ENCODE data around the gene MCM6.
"Not testable (repeated sequence)": the region's sequence is repeated elsewhere in the genome, so short reads cannot be mapped to it uniquely, and the experiment has no call there.

Gene MCM6

DNA sequence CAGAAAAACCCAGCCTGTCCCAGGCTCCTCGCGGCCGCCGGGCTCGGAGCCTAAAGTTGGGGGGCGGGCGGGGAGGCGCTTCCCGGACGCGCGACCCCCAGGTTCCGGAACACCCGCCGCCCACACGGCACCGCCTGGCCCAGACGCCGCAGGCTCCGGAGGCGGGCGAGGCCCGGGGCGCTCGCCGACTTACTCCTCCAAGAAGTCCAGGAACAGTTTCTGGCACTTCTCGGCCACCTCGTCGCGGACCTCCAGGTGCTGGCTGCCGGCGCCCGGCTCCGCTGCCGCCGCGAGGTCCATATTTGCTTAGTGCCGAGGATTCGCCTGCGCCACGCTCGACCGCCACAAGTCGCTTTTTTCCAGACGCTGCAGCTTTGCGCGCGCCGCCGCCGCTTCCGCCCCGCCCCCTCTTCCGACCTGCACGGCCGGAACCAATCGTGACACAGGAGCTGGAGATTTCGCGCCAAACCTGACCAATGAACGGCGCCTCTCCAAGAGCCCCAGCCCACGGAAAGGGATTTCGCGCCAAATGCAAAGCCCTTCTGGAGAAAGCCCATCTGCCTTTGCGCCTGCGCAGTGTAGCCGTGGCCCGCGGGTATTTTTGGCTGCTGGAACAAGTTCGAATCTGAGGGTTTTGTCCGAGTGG, at the start of gene MCM6:
TSS of gene MCM6 (minus strand) at position 378 of the 646 bp plus-strand sequence. CDS start at position 300, 78 bp downstream.
- DNase-seq (ENCODE audit: low read depth, low spot score): peak; percentile 97

DNA sequence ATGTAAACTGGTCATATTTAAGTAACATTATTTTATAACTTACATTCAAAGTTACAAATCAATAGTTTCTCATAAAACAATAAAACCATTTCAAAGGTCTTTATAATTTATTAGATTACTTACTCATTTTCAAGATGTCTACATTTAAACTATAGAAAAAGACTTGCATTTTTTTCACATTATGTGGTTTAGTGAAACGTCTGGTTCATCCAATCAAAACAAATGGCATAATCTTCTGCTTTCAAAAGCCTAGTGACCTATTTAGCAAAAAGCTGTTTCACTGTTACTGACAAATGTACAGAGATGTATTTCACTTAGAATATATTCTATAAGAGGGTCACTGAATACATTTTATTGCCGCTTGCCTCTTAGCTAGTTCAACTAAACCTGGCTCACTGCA, 49.3 kb upstream of the MCM6 start:
- DNase-seq (ENCODE audit: low read depth, low spot score): no peak

GRCh38 chr2:135916207-135916606, 40.0 kb upstream of the MCM6 start:
- DNase-seq (ENCODE audit: low read depth, low spot score): no peak

GRCh38 chr2:135914485-135914884, 38.2 kb upstream of the MCM6 start:
- no peak for DNase-seq (ENCODE audit: low read depth, low spot score)

DNA sequence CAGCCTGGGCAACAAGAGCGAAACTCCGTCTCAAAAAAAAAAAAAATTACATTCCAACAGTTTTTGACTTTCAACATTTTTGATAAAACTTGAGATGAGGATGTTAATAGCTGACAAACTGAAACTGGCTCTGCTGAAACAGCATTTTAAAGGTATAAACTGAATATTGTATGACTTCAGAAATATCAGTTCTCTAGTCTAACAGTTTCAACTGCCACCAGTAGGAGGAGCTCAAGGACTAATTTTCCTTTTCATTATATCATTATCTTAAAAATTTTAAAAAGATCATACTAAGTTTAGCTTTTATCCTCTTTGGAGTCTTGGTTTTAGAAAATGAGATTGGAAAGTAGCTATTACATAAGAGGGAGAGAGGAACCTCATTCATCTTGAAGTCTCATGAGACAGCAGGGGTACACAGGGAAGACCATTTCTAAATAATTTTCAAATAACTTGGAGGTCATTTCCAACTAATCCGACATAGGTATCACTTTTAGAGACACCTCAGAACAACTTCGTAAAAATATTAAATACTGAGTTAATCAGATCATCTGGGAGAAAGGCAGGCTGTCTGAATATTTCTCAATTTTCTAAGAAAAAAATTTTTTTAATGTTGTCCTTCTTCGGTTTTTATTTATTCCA, 37.6 kb upstream of the MCM6 start:
- no peak for DNase-seq (ENCODE audit: low read depth, low spot score)

DNA sequence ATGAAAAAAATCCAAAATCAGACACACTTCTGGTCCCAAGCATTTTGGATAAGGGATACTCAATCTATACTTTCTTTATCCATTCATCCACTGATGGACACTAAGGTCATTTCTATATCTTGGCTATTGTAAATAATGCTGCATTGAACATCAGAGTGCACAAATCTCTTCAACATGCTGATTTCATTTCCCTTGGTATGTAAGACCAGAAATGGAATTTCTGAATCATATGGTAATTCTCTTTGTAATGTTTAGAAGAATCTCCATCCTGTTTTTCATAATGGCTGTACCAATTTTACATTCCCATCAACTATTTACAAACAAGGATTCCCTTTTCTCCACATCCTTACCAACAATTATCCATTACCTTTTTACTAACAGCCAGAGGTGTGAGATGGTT, 33.7 kb upstream of the MCM6 start:
- DNase-seq (ENCODE audit: low read depth, low spot score): no peak

DNA sequence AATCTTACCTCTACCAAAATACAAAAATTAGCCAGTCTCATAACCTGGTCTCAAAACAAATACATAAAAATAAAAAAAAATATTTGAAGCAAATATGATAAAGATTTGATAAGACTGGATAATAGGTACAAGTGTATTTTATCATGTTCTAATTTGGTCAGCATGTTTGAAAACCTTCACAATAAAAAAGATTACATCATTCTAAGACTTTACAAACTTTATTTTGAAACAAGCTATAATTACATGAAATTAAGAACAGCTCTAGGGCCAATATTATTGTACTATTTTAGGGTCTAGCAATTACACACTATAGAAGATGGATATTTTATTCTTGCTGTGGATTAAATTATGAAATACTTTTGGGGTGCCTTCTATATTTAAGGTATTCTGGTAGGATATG, 29.4 kb upstream of the MCM6 start:
- no peak for DNase-seq (ENCODE audit: low read depth, low spot score)

- DNase-seq (ENCODE audit: low read depth, low spot score): no peak
These were observed 28.2 kb upstream of the MCM6 start for GRCh38 chr2:135904341-135904989.

DNA sequence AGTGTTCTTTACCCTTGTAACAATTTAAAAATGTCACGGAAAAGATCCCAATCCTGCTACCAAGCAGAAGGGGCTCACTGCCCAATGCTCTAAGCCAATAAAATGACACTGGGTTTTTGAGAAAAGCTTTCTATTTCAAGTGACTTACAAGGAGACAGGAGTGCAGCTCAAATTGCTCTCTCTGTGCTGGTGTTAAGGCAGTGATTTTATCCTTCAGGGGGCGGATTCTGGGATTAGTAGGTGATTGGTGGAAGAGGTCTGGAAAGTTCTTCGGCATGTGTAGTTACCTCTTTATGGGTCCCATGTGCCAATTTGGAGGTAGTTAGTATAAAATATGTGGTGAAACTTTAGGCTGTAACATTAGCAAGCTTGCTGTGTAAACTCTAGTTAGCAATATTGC, 27.4 kb upstream of the MCM6 start:
- DNase-seq (ENCODE audit: low read depth, low spot score): no peak

GRCh38 chr2:135899567-135899966, 23.3 kb upstream of the MCM6 start:
- DNase-seq (ENCODE audit: low read depth, low spot score): no peak

- no peak for DNase-seq (ENCODE audit: low read depth, low spot score)
These were observed 22.1 kb upstream of the MCM6 start for GRCh38 chr2:135898234-135898786.

DNA sequence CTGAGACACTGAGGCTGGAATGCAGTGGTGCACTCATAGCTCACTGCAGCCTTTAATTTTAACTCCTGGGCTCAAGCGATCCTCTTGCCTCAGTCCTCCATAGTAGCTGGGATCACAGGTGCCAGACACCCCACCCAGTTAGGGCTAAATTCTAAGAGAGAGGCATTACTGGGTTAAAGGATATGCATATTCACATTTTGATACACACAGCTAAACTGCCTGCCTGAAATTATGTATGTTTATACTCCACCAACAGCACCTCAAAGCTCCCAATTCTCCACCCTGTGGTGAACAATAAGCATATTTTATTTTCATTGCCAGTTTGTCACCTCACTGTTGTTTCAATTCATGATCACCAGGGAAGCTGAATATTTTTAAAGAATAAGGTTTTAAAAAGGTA, 18.7 kb upstream of the MCM6 start:
- no peak for DNase-seq (ENCODE audit: low read depth, low spot score)

DNA sequence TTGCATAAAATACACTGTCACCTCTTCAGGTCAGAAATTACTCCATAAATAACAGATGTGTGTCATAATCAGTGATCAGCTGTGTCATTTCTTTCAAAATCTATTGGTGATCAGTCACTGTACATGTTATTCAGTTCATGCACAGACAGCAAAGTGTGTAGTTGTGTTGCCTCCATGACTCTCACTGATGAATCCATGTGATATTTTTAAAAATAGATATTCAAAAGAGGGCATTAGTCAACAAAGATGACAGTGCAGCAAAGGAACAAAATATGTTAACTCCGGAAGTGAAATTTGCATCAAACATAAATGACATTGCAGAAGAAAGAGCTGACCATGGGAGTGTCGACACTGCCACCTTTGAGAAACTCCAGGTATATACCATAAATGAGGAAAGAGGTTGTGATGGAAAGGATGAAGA, 17.1 kb upstream of the MCM6 start:
- no peak for DNase-seq (ENCODE audit: low read depth, low spot score)

DNA sequence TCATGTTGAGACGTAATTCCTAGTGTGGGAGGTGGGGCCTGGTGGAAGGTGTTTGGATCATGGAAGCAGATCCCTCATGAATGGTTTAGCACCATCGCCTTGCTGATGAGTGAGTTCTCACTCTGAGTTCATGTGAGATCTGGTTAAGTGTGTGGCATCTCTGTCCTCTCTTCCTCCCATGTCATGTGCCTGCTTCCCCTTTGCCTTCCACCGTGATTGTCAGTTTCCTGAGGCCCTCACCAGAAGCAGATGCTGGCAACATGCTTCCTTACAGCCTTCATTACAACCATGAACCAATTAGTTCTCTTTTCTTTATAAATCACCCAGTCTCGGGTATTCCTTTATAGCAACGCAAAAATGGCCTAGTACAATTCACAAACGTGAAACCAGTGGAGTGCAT, 14.6 kb upstream of the MCM6 start:
- no peak for DNase-seq (ENCODE audit: low read depth, low spot score)

DNA sequence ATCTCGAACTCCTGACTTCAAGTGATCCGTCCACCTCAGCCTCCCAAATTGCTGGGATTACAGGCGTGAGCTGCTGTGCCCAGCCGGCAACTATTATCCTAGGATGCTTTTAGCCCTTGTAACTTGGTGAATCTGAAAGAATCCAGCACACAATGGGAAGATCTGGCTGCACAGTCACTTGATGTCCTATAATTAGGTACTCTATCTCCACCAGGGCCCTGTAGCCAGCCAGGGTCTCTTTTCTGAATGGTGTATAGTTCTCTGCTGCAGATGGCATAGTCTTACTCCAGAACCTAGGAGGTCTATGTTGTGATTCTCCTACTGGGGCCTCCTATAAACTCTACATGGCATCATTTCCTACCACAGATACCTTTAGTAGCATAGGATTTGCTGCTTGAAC, 13.9 kb upstream of the MCM6 start:
- no peak for DNase-seq (ENCODE audit: low read depth, low spot score)

DNA sequence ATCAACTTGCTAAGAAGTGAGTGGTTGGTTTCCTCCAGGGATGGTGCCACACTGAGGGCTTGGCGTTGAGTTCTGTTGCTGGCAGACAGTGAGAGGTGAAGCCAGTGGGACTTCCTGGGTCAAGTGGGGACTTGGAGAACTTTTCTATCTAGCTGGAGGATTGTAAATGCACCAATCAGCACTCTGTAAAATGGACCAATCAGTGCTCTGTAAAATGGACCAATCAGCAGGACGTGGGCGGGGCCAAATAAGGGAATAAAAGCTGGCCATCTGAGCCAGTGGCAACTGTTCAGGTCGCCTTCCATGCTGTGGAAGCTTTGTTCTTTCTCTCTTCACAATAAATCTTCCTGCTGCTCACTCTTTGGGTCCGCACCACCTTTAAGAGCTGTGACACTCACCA, 12.3 kb upstream of the MCM6 start:
- DNase-seq (ENCODE audit: low read depth, low spot score): not testable (repeated sequence)

DNA sequence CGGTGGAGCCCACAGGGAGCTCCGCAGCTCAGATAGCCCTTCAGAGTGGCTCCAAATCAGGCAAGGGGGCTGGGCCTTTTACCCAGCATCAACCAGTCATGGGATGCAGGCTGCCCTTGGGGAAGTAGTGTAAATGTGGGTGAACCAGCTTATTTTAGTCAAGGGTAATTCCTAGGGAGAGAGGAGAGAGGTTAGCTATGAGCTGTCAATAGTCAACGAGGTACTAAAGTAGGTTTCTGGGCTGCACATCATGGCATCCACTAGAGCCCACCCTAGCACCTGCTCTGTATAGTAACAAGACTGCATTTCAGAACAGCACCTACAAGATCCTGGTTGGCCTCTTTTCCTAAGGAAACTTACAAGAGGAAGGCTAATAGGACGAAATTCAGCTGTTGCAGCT, 9.5 kb upstream of the MCM6 start:
- no peak for DNase-seq (ENCODE audit: low read depth, low spot score)

DNA sequence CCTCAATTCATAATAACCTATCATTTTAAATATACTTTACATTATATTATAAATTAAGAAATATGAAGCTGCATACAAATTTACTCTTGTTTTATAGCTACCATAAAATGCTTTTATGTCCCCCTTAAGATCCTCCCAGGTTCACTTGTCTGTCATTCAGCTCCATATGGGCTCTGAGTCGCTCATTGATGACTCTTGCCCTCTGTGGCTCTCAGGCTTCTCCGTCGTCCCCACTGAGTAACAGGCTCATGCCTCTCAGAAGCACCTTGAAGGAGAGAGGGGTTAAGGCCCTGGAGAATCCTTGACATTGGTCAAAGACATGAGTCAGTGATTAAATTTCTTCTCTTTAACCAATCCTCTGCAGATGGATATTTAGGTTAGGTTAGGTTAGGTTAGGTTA, 6.2 kb upstream of the MCM6 start:
- no peak for DNase-seq (ENCODE audit: low read depth, low spot score)

DNA sequence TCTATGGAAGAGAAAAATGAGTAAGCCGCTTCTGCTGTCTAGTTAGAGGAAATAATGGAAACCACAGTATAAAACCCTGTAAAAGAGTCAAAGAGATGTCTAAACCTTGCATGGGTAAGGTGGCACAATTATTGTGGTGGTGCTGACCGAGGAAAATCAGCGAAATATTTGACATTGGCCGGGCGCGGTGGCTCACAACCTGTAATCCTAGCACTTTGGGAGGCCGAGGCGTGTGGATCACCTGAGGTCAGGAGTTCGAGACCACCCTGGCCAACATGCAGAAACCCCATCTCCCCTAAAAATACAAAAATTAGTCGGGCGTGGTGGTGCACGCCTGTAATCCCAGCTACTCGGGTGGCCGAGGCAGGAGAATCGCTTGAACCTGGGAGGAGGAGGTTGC, 527 bp upstream of the MCM6 start:
- DNase-seq (ENCODE audit: low read depth, low spot score): not testable (repeated sequence)

GRCh38 chr2:135875491-135876065, 665 bp downstream of the MCM6 start:
- DNase-seq (ENCODE audit: low read depth, low spot score): peak; percentile 58

DNA sequence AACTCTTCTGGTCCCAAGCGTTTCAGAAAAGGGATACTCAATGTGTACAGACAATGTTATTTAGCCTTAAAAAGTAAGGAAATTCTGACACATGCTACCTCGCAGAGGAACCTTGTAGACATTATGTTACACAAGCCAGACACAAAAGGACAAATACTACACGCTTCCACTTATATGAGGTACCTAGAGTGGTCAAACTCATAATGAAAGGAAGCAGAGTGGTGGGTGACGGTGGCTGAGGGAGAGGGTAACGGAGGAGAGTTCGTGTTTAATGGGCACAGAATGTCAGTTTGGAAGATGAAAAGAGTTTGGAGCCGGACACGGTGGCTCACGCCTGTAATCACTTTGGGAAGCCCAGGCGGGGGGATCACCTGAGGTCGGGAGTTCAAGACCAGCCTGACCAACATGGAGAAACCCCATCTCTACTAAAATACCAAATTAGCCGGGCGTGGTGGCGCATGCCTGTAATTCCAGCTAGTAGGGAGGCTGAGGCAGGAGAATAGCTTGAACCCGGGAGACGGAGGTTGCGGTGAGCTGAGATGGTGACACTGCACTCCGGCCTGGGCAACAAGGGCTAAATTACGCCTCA, 1.4 kb downstream of the MCM6 start:
- no peak for DNase-seq (ENCODE audit: low read depth, low spot score)

DNA sequence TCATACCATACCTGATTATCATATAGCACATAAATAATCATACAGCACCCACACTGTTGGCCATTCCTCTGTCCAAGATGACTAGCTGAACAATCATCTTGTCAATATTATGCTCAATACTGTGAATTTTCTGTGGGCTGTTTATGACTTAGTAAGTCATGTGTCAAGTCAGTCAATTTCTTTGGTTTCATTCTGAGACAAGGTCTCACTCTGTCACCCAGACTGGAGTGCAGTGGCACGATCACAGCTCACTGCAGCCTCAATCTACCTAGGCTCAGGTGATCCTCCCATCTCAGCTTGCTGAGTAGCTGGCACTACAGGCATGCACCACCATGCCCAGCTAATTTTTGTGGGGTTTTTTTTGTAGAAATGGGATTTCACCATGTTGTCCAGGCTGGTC, 5.7 kb downstream of the MCM6 start:
- no peak for DNase-seq (ENCODE audit: low read depth, low spot score)
